ENCODE measurements around the gene TULP4.
A peak's percentile ranks its signal among the peaks of the same experiment; 100 is the strongest.

TULP4 gene

DNA sequence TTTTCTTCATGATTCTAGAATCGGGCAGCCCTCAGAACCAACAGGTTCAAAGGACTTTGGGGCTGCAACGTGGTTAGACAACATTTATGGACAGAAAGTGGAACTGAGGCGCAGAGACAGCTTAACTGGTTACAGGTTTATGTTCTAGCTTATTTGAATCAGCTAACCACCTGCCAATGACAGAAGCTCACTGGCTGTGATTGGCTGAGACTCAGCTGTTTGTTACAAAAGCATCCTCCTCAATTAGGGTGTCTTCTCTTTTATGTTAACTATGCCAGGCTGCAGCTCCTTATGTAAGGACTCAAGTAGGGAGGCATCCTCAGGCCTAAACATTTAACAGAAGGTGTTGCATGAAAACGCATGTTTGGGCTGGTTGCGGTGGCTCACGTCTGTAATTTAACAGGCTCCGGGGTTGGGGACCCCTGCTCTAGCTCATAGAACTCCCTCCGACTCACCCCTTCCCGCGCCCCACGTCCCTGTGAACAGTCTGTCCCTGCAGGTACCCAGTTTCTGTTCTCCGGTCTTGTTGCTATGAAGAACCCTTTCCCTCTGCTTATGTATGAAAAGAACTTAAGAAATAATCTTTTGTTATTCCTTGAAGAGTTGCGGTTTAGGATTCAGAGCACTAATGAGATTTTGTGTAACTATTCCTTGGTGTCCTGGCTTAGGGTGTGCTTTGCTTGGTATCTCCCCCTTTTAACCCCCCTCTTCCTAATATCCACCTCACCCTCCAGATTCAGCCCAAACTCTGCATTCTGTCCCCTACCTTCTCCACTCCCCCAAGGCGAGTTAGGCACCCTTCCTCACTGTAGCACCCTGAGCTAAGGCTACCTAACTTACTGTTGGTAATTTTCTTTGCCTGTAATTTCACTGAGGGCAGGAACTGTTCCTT lies 246.4 kb downstream of the TULP4 start:
- TF ChIP-seq, protein P1, sequence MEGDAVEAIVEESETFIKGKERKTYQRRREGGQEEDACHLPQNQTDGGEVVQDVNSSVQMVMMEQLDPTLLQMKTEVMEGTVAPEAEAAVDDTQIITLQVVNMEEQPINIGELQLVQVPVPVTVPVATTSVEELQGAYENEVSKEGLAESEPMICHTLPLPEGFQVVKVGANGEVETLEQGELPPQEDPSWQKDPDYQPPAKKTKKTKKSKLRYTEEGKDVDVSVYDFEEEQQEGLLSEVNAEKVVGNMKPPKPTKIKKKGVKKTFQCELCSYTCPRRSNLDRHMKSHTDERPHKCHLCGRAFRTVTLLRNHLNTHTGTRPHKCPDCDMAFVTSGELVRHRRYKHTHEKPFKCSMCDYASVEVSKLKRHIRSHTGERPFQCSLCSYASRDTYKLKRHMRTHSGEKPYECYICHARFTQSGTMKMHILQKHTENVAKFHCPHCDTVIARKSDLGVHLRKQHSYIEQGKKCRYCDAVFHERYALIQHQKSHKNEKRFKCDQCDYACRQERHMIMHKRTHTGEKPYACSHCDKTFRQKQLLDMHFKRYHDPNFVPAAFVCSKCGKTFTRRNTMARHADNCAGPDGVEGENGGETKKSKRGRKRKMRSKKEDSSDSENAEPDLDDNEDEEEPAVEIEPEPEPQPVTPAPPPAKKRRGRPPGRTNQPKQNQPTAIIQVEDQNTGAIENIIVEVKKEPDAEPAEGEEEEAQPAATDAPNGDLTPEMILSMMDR (IDR thresholded peaks at IDR 0.05; ENCODE audit: borderline replicate concordance, control extremely low read depth, extremely low read depth, insufficient read depth, missing control alignments) = no peak
- in situ Hi-C loops (cut with MboI; ENCODE audit: low sequenced_read_pairs, unreplicated experiment) = no loop called here
- DNase-seq (ENCODE audit: low spot score) = no peak

DNA sequence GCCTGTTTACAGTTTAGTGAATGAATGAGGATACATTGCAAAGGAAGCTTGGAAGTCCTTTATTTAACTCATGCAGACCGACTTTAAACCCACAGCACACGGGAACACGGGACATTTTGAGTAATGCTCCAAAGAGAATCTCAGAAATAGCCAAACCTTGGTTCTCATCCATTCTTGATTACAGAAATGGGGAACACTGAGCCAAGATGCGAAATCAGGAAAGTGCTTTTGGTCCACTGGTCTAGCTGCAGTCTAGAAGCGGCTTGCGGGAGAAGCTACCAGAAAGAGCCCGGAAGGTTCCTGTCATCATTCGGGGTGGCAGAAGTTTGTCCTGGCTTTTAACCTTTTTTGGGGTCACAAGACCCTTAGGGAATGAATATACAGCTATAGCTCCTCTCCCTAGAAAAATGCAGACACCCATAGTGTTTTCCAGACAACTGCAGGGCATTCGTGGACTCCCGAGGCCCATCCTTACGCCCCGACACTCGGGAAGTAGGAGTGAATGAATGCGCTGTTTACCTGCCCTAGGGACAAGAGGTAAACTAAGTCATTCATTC lies 247.2 kb downstream of the TULP4 start:
- in situ Hi-C loops (cut with MboI; ENCODE audit: low sequenced_read_pairs, unreplicated experiment) = no loop called here
- no peak for DNase-seq (ENCODE audit: low spot score)
- TF ChIP-seq, protein P1 (IDR thresholded peaks at IDR 0.05; ENCODE audit: borderline replicate concordance, control extremely low read depth, extremely low read depth, insufficient read depth, missing control alignments) = no peak

DNA sequence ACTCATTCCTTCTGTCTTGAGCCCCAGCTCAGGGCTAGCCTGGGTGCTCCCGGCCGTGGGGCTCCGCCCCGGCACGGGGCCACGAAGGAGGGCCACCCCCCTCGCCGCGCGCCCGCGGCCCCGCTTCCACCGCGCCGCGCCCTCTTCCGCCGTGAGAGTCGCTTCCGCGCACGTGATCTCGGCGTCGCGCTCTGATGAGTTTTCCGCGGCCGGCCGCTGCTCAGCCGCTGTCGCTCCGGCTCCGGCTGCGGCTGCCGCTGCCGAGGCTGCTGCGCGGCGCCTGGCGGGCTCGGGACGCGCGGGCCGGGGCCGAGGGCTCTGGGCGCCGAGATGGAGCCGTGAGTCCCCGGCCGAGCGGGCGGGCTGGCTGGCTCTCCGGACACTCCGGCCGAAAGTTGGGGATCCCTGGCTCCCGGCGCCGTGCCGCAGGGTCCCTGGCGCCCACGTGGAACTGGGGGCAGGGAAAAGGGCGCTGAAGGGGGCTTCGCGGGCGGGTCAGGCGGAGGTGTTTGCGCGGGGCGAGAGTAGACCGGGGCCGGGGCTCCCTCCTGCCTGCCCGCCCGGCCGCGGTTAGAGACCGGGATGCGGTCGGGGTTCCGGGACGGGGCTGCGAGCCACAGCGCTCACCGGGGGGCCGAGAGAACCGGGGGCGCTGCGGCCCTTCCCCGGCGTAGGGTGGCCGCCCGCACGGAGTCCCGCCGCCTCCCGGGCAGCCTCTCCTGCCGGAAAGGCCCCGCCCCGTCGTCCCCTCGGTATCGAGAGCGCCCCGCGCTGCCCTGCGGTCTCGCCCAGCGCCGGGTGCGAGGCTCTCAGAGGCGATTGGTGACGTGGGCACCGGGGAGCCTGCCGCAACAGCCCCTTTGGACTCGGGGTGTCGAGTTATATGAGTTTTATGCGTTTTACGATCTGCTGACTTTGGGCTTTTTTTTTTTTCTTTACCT lies 247.9 kb downstream of the TULP4 start, which contains the start of gene TMEM181:
TSS of gene TMEM181 (plus strand) at position 197 of the 941 bp plus-strand sequence. CDS start at position 331, 134 bp downstream.
- TF ChIP-seq, protein P1 (IDR thresholded peaks at IDR 0.05; ENCODE audit: borderline replicate concordance, control extremely low read depth, extremely low read depth, insufficient read depth, missing control alignments) = peak; percentile 3
- peak; percentile 93 for DNase-seq (ENCODE audit: low spot score)
- in situ Hi-C loops (cut with MboI; ENCODE audit: low sequenced_read_pairs, unreplicated experiment) = no loop called here

GRCh38 chr6:158560836-158561320 lies 248.6 kb downstream of the TULP4 start:
- TF ChIP-seq, protein P1 (IDR thresholded peaks at IDR 0.05; ENCODE audit: borderline replicate concordance, control extremely low read depth, extremely low read depth, insufficient read depth, missing control alignments) = no peak
- in situ Hi-C loops (cut with MboI; ENCODE audit: low sequenced_read_pairs, unreplicated experiment) = no loop called here
- no peak for DNase-seq (ENCODE audit: low spot score)

Data from GM13976 (cell line).